PC-3 (cell line): ENCODE results near the gene RANBP3. TPM values are rescaled to one million over a fixed set of nuclear protein-coding genes. Genes with fewer than 3 reads are reported as not detected.

ENCODE experiments used
- ATAC-seq: fragments of 200-7000 bp; cut with Tn5 transposase; 2 replicates; pipeline ENCODE4 v1.9.1; 2020; ENCODE audit warnings: mild to moderate bottlenecking, moderate library complexity
- BruUV-seq: library from RNA; stranded (reverse); fragments of 400-500 nt; replicated peaks from 2 replicates; lab custom pipeline; 2021; lab: Mats Ljungman, UMichigan
- CTCF ChIA-PET: fragments of 300-600 bp; sonication (Branson Sonifier 250); formaldehyde crosslinking; loops from one replicate; lab custom pipeline; 2022; ENCODE audit warnings: antibody characterized with exemption; lab: Charles Lee
- POLR2A ChIA-PET: fragments of 300-600 bp; sonication (Branson Sonifier 250); formaldehyde crosslinking; loops from one replicate; lab custom pipeline; 2022; ENCODE audit warnings: antibody characterized with exemption; ENCODE audit not compliant: unreplicated experiment; lab: Charles Lee
- DNase-seq: peaks from one replicate; pipeline ENCODE4 v3.0.0-alpha.2; 2015
- H2AFZ ChIP-seq: fragments of 300-600 bp; sonication (generic); 2 replicates; pipeline ENCODE4 v1.6.0; 2016; ENCODE audit warnings: antibody characterized with exemption, low read length
- H3F3A ChIP-seq: fragments of 300-600 bp; sonication (generic); one replicate; pipeline ENCODE4 v1.6.0; 2017; ENCODE audit warnings: antibody characterized with exemption, low read length, control low read depth, mild to moderate bottlenecking; ENCODE audit not compliant: unreplicated experiment
- H3K27ac ChIP-seq: fragments of 300-600 bp; sonication (generic); 2 replicates; pipeline ENCODE4 v1.5.1; 2016; ENCODE audit warnings: mild to moderate bottlenecking, low read length
- H3K27me3 ChIP-seq: fragments of 300-600 bp; sonication (generic); 2 replicates; pipeline ENCODE4 v1.6.1; 2016; ENCODE audit warnings: low read length, mixed read lengths
- H3K36me3 ChIP-seq: fragments of 300-600 bp; sonication (generic); 2 replicates; pipeline ENCODE4 v1.6.1; 2016; ENCODE audit warnings: low read depth, mixed run types, low read length, mixed read lengths
- H3K4me1 ChIP-seq: fragments of 300-600 bp; sonication (generic); 2 replicates; pipeline ENCODE4 v1.5.1; 2016; ENCODE audit warnings: low read length; ENCODE audit not compliant: insufficient read depth
- H3K4me2 ChIP-seq: fragments of 300-600 bp; sonication (generic); 2 replicates; pipeline ENCODE4 v1.6.0; 2016; ENCODE audit warnings: low read length
- H3K4me3 ChIP-seq: fragments of 300-600 bp; sonication (generic); 2 replicates; pipeline ENCODE4 v1.5.1; 2016; ENCODE audit warnings: mild to moderate bottlenecking, low read length, mixed read lengths
- H3K79me2 ChIP-seq: fragments of 300-600 bp; sonication (generic); 2 replicates; pipeline ENCODE4 v1.6.1; 2017; ENCODE audit warnings: low read length, mixed read lengths
- H3K9ac ChIP-seq: fragments of 300-600 bp; sonication (generic); 2 replicates; pipeline ENCODE4 v1.6.0; 2016; ENCODE audit warnings: mild to moderate bottlenecking, low read length
- H3K9me2 ChIP-seq: fragments of 300-600 bp; sonication (generic); replicated peaks from 2 replicates; pipeline ENCODE4 v1.6.1; 2016; ENCODE audit warnings: mixed run types, low read length, mixed read lengths
- H3K9me3 ChIP-seq: fragments of 300-600 bp; sonication (generic); 2 replicates; pipeline ENCODE4 v1.6.1; 2016; ENCODE audit warnings: low read length, mixed read lengths
- H4K20me1 ChIP-seq: fragments of 300-600 bp; sonication (generic); 2 replicates; pipeline ENCODE4 v1.6.1; 2016; ENCODE audit warnings: low read length, mixed read lengths
- EZH2 ChIP-seq: fragments of 300-600 bp; sonication (generic); IDR thresholded peaks from one replicate; pipeline ENCODE4 v1.6.1; 2017; ENCODE audit warnings: antibody characterized with exemption, mild to moderate bottlenecking, low read length; ENCODE audit not compliant: unreplicated experiment
- EZH2phosphoT487 ChIP-seq: fragments of 300-600 bp; sonication (generic); IDR thresholded peaks from 2 replicates; pipeline ENCODE4 v1.6.1; 2018; ENCODE audit warnings: mild to moderate bottlenecking, antibody characterized with exemption, low read length, borderline replicate concordance
- intact Hi-C: fragments of 100-400 bp; cut with micrococcal nuclease; formaldehyde crosslinking; loops from 2 replicates; pipeline ENCODE4 v1.9.0; 2023
- total RNA-seq: library from RNA; depleted of rRNA; stranded (reverse); fragments of >200 nt; gene quantifications from 2 replicates; pipeline ENCODE4 v1.2.3, GENCODE V29; 2014
- TF ChIP-seq, protein P1 (sequence below): fragments of 300-600 bp; sonication (generic); conservative IDR thresholded peaks from 2 replicates; pipeline ENCODE4 v1.5.1; 2017; ENCODE audit warnings: antibody characterized with exemption, low read depth, mild to moderate bottlenecking, low read length

RANBP3 gene
- total RNA-seq, 1 experiment from 2014 or later: 114 TPM

GRCh38 chr19:5999693-6000092, 21.8 kb upstream of the RANBP3 start:
- TF ChIP-seq EZH2 (no peak), EZH2phosphoT487 (no peak)
- TF ChIP-seq, protein P1, sequence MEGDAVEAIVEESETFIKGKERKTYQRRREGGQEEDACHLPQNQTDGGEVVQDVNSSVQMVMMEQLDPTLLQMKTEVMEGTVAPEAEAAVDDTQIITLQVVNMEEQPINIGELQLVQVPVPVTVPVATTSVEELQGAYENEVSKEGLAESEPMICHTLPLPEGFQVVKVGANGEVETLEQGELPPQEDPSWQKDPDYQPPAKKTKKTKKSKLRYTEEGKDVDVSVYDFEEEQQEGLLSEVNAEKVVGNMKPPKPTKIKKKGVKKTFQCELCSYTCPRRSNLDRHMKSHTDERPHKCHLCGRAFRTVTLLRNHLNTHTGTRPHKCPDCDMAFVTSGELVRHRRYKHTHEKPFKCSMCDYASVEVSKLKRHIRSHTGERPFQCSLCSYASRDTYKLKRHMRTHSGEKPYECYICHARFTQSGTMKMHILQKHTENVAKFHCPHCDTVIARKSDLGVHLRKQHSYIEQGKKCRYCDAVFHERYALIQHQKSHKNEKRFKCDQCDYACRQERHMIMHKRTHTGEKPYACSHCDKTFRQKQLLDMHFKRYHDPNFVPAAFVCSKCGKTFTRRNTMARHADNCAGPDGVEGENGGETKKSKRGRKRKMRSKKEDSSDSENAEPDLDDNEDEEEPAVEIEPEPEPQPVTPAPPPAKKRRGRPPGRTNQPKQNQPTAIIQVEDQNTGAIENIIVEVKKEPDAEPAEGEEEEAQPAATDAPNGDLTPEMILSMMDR: no peak
- no peaks in the 10 kb centered on the region for H3K9me2 ChIP-seq
- no peaks in the 10 kb centered on the region for H3K79me2 ChIP-seq
- H3K4me1 ChIP-seq: no peaks in the 10 kb centered on the region
- H3K9ac ChIP-seq: no peak overlapping the region
- no peaks in the 10 kb centered on the region for H3K27me3 ChIP-seq
- ChIA-PET POLR2A (no interaction called here), CTCF (no interaction called here)
- no peaks in the 10 kb centered on the region for H3K9me3 ChIP-seq
- DNase-seq: no peak
- H3F3A ChIP-seq: no peaks in the 10 kb centered on the region
- intact Hi-C loops: no loop called here
- no peak overlapping the region for H3K27ac ChIP-seq
- BruUV-seq: no TSS peak
- H3K4me2 ChIP-seq: no peak overlapping the region
- ATAC-seq: no peak
- no peak overlapping the region for H3K4me3 ChIP-seq
- H2AFZ ChIP-seq: no peak overlapping the region
- no peaks in the 10 kb centered on the region for H3K36me3 ChIP-seq
- H4K20me1 ChIP-seq: no peaks in the 10 kb centered on the region

GRCh38 chr19:5997371-5997770, 19.4 kb upstream of the RANBP3 start:
- TF ChIP-seq EZH2phosphoT487 (no peak), EZH2 (no peak)
- TF ChIP-seq, protein P1: peak; percentile 45
- intact Hi-C loops: no loop called here
- no peaks in the 10 kb centered on the region for H3K9me3 ChIP-seq
- H3K79me2 ChIP-seq: no peaks in the 10 kb centered on the region
- H2AFZ ChIP-seq: no peak overlapping the region
- no peaks in the 10 kb centered on the region for H3K36me3 ChIP-seq
- H3K27me3 ChIP-seq: no peaks in the 10 kb centered on the region
- peaks cover 12% of the 10 kb centered on the region for H3K4me1 ChIP-seq
- POLR2A ChIA-PET: no interaction called here
- H3K4me2 ChIP-seq: no peak overlapping the region
- DNase-seq (no peak), ATAC-seq (no peak)
- CTCF ChIA-PET: no interaction called here
- H3K9ac ChIP-seq: no peak overlapping the region
- no TSS peak for BruUV-seq
- H3K9me2 ChIP-seq: no peaks in the 10 kb centered on the region
- H3K27ac ChIP-seq: no peak overlapping the region
- no peaks in the 10 kb centered on the region for H3F3A ChIP-seq
- no peaks in the 10 kb centered on the region for H4K20me1 ChIP-seq
- H3K4me3 ChIP-seq: no peak overlapping the region

DNA sequence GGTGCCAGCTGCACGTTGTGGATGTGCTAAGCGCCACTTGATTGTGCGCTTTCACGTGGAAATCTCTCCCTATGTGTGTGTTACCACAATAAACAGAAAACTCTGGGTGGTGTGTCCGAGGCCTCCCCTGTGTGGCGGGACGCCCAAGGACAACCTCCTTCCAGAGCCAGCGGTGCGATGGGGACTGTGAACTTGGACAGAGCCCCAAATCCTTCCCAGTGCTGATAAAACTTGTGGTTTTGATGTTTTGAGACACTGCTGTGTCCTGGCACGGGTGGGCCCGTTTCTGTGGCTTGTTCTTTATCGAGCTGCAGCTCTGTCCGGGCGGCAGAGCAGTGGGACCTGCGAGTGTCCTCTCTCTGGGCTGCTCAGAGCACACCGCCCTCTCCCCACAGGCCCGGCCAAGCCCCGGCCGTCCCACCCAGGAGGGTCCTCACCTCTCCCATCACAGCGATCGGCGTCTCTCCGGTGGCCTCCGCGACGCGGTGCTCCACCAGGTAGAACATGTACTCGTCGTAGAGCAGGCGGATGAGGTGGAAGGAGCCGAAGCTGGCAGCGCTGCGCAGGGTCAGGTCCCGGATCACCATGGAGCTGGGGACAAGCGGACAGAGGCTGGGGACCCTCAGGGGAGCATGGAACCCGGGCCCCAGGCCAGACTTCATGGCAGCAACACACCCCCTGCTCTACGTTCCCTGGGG, 18.8 kb upstream of the RANBP3 start:
- CTCF ChIA-PET: no interaction called here
- DNase-seq: no peak
- Histone ChIP-seq H4K20me1 (no peaks in the 10 kb centered on the region), H3K9me3 (no peaks in the 10 kb centered on the region), H2AFZ (no peak overlapping the region), H3K4me1 (peaks cover 12% of the 10 kb centered on the region), H3K4me2 (no peak overlapping the region), H3K27ac (no peak overlapping the region), H3K4me3 (no peak overlapping the region), H3K9ac (no peak overlapping the region), H3K27me3 (no peaks in the 10 kb centered on the region), H3K9me2 (no peaks in the 10 kb centered on the region), H3K36me3 (no peaks in the 10 kb centered on the region), H3K79me2 (no peaks in the 10 kb centered on the region), H3F3A (no peaks in the 10 kb centered on the region)
- no peak for ATAC-seq
- TF ChIP-seq EZH2phosphoT487 (no peak), EZH2 (no peak)
- TF ChIP-seq, protein P1: no peak
- no TSS peak for BruUV-seq
- POLR2A ChIA-PET: no interaction called here
- intact Hi-C loops: no loop called here
